Liver (tissue), 3 donors: ENCODE data around the gene MAP3K15.

ENCODE experiments used
- EGR1 ChIP-seq, 2 donors: IDR thresholded peaks; 2 replicates each; pipeline ENCODE4 v1.6.1; 2016 to 2018; ENCODE audit warnings: antibody characterized with exemption in 2 of 2, low read depth in 2 of 2
- HNF4G ChIP-seq: IDR thresholded peaks from 2 replicates; pipeline ENCODE4 v1.6.1; 2016; ENCODE audit warnings: antibody characterized with exemption
- JUND ChIP-seq, 2 donors: IDR thresholded peaks; 2 replicates each; pipeline ENCODE4 v1.6.1; 2016; ENCODE audit warnings: antibody characterized with exemption in 2 of 2
- RAD21 ChIP-seq, 2 donors: IDR thresholded peaks; 2 replicates each; pipeline ENCODE4 v1.6.1; 2016; ENCODE audit warnings: antibody characterized with exemption in 2 of 2, mild to moderate bottlenecking in 2 of 2
- RXRA ChIP-seq, 2 donors: IDR thresholded peaks; 2 replicates each; pipeline ENCODE4 v1.6.1; 2017 to 2018; ENCODE audit warnings: antibody characterized with exemption in 2 of 2, mild to moderate bottlenecking in 1 of 2
- SP1 ChIP-seq: IDR thresholded peaks from 2 replicates; pipeline ENCODE4 v1.6.1; 2018; ENCODE audit warnings: antibody characterized with exemption, mild to moderate bottlenecking
- TAF1 ChIP-seq: conservative IDR thresholded peaks from 2 replicates; pipeline ENCODE4 v1.6.1; 2016; ENCODE audit warnings: antibody characterized with exemption, mild to moderate bottlenecking
- YY1 ChIP-seq: IDR thresholded peaks from 2 replicates; pipeline ENCODE4 v1.6.1; 2016; ENCODE audit warnings: antibody characterized with exemption, mild to moderate bottlenecking
- ZBTB33 ChIP-seq: IDR thresholded peaks from 2 replicates; pipeline ENCODE4 v1.6.1; 2016; ENCODE audit warnings: antibody characterized with exemption
- TF ChIP-seq, protein P1 (sequence below): fragments of 150-350 bp; IDR thresholded peaks from 2 replicates; pipeline ENCODE4 v1.5.1; 2017; ENCODE audit warnings: improper control_type of control experiment, low read depth, low read length; ENCODE audit not compliant: missing input control
- TF ChIP-seq, protein P2 (sequence below): IDR thresholded peaks from 2 replicates; pipeline ENCODE4 v1.6.1; 2016; ENCODE audit warnings: antibody characterized with exemption, mild to moderate bottlenecking
- TF ChIP-seq, protein P3 (sequence below): IDR thresholded peaks from 2 replicates; pipeline ENCODE4 v1.6.1; 2016; ENCODE audit warnings: antibody characterized with exemption
- donor health status: healthy.
- donor health status: healthy.

DNA sequence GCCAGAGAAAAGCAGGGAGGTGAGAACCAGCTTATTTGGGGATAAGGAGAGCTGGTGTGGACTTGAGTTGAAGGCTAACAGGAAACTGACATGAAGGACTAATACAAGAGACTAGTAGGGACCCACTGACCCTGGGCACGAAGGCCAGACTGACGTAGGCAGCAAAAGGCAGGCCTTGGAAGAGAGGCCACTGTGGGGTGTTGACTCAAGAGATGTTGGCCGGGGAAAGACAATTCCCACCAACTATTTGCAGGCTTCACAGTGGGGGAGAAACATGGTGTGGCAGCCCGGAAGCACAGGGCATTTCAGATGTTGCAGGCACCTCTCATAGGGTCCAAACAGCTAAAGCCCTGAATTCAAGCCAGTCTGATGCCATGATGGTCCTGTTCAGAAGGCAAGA lies 24.4 kb upstream of the MAP3K15 start:
- TF ChIP-seq JUND (IDR thresholded peaks at IDR 0.05) (no peak), SP1 (no peak), EGR1 (IDR thresholded peaks at IDR 0.05; ENCODE audit: low read depth in 2 of 2) (no peak), ZBTB33 (no peak), RXRA (IDR thresholded peaks at IDR 0.05) (no peak), RAD21 (IDR thresholded peaks at IDR 0.05) (no peak), TAF1 (no peak), YY1 (no peak), HNF4G (no peak)
- TF ChIP-seq, protein P1, sequence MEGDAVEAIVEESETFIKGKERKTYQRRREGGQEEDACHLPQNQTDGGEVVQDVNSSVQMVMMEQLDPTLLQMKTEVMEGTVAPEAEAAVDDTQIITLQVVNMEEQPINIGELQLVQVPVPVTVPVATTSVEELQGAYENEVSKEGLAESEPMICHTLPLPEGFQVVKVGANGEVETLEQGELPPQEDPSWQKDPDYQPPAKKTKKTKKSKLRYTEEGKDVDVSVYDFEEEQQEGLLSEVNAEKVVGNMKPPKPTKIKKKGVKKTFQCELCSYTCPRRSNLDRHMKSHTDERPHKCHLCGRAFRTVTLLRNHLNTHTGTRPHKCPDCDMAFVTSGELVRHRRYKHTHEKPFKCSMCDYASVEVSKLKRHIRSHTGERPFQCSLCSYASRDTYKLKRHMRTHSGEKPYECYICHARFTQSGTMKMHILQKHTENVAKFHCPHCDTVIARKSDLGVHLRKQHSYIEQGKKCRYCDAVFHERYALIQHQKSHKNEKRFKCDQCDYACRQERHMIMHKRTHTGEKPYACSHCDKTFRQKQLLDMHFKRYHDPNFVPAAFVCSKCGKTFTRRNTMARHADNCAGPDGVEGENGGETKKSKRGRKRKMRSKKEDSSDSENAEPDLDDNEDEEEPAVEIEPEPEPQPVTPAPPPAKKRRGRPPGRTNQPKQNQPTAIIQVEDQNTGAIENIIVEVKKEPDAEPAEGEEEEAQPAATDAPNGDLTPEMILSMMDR = no peak
- TF ChIP-seq, protein P2, sequence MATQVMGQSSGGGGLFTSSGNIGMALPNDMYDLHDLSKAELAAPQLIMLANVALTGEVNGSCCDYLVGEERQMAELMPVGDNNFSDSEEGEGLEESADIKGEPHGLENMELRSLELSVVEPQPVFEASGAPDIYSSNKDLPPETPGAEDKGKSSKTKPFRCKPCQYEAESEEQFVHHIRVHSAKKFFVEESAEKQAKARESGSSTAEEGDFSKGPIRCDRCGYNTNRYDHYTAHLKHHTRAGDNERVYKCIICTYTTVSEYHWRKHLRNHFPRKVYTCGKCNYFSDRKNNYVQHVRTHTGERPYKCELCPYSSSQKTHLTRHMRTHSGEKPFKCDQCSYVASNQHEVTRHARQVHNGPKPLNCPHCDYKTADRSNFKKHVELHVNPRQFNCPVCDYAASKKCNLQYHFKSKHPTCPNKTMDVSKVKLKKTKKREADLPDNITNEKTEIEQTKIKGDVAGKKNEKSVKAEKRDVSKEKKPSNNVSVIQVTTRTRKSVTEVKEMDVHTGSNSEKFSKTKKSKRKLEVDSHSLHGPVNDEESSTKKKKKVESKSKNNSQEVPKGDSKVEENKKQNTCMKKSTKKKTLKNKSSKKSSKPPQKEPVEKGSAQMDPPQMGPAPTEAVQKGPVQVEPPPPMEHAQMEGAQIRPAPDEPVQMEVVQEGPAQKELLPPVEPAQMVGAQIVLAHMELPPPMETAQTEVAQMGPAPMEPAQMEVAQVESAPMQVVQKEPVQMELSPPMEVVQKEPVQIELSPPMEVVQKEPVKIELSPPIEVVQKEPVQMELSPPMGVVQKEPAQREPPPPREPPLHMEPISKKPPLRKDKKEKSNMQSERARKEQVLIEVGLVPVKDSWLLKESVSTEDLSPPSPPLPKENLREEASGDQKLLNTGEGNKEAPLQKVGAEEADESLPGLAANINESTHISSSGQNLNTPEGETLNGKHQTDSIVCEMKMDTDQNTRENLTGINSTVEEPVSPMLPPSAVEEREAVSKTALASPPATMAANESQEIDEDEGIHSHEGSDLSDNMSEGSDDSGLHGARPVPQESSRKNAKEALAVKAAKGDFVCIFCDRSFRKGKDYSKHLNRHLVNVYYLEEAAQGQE = no peak
- TF ChIP-seq, protein P3, sequence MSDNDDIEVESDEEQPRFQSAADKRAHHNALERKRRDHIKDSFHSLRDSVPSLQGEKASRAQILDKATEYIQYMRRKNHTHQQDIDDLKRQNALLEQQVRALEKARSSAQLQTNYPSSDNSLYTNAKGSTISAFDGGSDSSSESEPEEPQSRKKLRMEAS = no peak
